Ishikawa (cell line): ENCODE measurements around the gene ABAT.

ENCODE experiments used
- CEBPB ChIP-seq: IDR thresholded peaks from 2 replicates; pipeline ENCODE4 v1.6.1; 2012
- CREB1 ChIP-seq: IDR thresholded peaks from 2 replicates; pipeline ENCODE4 v1.6.1; 2012; ENCODE audit warnings: low read depth
- EP300 ChIP-seq: IDR thresholded peaks from 2 replicates; pipeline ENCODE4 v1.6.1; 2012; ENCODE audit warnings: borderline replicate concordance
- TAF1 ChIP-seq: IDR thresholded peaks from 2 replicates; pipeline ENCODE4 v1.6.1; 2012; ENCODE audit warnings: low read depth, mild to moderate bottlenecking
- TCF12 ChIP-seq: IDR thresholded peaks from 2 replicates; pipeline ENCODE4 v1.6.1; 2012; ENCODE audit warnings: low read depth
- TEAD4 ChIP-seq: IDR thresholded peaks from 2 replicates; pipeline ENCODE4 v1.6.1; 2012
- YY1 ChIP-seq: IDR thresholded peaks from 2 replicates; pipeline ENCODE4 v1.6.1; 2012; ENCODE audit warnings: low read depth
- TF ChIP-seq, protein P1 (sequence below): IDR thresholded peaks from 2 replicates; pipeline ENCODE4 v1.6.1; 2012
- TF ChIP-seq, protein P2 (sequence below): IDR thresholded peaks from 2 replicates; pipeline ENCODE4 v1.6.1; 2012; ENCODE audit warnings: low read depth, mild to moderate bottlenecking

DNA sequence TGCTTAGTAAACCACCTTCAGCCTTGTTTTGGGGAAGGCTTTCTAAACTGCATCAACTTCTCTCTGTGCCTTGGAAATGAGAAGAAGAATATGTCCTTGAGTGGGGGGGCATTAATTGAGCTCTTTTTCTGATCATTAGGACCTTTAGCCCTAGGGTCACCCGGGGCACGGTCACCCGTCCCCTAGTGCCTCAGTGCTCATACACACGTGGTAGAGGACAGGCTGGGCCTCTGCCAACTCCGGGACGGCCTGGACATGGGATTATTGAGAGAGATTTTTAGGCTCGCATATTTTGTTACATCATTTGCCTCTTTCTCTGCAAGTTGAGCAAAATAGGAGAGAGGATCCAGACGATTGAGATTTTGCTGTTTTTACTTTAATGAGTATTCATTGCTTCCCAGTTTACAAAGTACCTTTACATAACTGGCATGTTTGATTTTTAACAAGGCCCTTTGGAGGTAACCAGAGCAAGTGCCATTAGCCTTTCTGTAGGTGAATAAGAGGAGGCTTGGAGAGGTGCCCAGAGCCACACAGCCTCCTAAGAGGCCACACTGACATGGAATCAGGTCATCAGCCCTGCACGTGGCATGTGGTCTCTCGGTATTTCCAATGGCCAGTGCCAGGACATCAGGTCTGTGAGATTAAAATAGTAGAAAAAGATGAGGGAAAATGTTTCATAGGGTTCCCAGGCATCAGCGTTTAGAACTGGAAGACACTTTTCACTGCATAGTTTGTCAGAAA is 134.4 kb downstream of the ABAT start:
- no peak for TF ChIP-seq CEBPB
- TF ChIP-seq, protein P1, sequence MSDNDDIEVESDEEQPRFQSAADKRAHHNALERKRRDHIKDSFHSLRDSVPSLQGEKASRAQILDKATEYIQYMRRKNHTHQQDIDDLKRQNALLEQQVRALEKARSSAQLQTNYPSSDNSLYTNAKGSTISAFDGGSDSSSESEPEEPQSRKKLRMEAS = no peak
- TF ChIP-seq EP300 = no peak
- no peak for TF ChIP-seq TCF12
- no peak for TF ChIP-seq YY1
- TF ChIP-seq CREB1 = no peak
- TF ChIP-seq, protein P2, sequence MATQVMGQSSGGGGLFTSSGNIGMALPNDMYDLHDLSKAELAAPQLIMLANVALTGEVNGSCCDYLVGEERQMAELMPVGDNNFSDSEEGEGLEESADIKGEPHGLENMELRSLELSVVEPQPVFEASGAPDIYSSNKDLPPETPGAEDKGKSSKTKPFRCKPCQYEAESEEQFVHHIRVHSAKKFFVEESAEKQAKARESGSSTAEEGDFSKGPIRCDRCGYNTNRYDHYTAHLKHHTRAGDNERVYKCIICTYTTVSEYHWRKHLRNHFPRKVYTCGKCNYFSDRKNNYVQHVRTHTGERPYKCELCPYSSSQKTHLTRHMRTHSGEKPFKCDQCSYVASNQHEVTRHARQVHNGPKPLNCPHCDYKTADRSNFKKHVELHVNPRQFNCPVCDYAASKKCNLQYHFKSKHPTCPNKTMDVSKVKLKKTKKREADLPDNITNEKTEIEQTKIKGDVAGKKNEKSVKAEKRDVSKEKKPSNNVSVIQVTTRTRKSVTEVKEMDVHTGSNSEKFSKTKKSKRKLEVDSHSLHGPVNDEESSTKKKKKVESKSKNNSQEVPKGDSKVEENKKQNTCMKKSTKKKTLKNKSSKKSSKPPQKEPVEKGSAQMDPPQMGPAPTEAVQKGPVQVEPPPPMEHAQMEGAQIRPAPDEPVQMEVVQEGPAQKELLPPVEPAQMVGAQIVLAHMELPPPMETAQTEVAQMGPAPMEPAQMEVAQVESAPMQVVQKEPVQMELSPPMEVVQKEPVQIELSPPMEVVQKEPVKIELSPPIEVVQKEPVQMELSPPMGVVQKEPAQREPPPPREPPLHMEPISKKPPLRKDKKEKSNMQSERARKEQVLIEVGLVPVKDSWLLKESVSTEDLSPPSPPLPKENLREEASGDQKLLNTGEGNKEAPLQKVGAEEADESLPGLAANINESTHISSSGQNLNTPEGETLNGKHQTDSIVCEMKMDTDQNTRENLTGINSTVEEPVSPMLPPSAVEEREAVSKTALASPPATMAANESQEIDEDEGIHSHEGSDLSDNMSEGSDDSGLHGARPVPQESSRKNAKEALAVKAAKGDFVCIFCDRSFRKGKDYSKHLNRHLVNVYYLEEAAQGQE = no peak
- TF ChIP-seq TAF1 = no peak
- TF ChIP-seq TEAD4 = no peak
